ENCODE measurements around the gene E2F6.

- TF ChIP-seq POLR2AphosphoS5 (IDR thresholded peaks at IDR 0.05; ENCODE audit: borderline replicate concordance, low read depth, low read length): no peak
- TF ChIP-seq EZH2 (IDR thresholded peaks at IDR 0.05): no peak
These were observed 56.4 kb downstream of the E2F6 start for GRCh38 chr2:11409572-11409959.
